ENCODE measurements around the gene FBN2.
"Not testable (repeated sequence)": the region's sequence is repeated elsewhere in the genome, so short reads cannot be mapped to it uniquely, and the experiment has no call there.

Gene FBN2

DNA sequence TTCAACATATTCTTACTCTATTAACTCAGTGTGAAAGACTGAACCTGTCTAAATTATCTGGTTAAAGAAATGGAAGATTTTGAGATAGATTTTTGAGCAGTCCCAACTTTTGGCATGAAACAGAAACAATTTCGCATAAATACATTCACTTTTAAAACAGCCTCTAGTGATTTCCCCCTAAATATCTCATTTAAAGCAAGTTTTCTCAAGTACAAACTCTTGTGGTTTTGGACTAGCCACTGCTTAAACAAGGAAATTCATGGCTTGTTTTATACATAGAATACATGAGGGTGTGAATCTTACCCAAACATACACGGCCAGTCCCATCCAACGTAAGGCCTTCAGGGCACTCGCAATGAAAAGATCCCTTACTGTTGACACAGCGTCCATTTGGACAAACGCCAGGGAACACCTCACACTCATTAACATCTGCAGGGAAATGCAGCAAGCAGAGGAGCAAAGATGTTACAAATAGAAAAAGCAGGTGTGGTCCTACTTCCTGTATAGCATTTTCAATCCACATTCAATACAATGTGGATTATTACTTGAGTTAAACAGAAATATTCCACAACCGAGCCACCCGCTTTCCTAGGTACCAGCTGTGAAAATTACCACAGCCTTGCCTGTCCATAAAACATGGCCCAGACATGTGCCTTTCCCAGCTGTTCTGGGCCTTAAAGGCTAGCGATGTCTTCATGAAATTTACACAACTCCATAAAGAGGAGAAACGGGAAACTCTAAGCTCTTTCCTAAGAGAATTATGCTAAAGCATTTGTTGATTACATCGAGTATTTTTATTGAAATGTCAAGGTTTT, 188.8 kb downstream of the FBN2 start:
- peak; percentile 73 for DNase-seq

DNA sequence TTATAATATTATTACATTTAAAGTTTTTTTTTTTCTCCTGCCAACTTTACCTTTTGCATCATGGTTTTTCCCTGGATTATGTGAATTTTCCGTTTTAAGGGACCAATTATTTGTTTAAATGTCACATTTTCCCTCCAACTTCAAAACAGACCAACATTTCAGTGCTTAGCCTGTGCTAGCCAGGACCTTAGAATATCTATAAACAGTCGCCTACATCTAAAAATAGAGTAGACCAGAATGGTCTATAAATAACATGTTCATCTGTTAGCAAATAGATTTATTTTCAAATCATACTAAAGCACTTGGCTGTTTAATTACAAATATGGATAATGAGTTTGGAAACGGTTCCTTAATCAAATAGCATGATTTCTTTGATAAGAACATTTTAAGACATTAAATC, 192.0 kb downstream of the FBN2 start:
- DNase-seq: no peak

DNA sequence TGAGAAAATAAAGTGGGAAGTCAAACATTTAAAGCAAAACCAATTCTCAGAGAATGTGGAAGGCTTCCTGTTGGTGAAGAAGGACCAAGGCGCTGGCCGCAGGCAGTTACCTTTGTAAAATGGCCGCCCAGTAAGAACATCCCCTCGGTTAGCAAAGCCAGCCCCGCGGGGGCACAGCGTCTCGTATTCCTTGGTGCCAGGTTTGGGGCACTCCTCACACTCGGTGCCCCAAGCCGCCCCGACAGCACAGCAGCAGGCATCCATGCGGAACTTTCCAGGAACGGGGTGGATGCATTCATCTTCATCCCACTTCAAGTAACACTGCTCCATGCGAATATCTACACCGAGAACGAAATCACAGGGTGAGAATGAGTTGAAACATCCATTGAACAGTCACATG, 192.8 kb downstream of the FBN2 start:
- no peak for DNase-seq

DNA sequence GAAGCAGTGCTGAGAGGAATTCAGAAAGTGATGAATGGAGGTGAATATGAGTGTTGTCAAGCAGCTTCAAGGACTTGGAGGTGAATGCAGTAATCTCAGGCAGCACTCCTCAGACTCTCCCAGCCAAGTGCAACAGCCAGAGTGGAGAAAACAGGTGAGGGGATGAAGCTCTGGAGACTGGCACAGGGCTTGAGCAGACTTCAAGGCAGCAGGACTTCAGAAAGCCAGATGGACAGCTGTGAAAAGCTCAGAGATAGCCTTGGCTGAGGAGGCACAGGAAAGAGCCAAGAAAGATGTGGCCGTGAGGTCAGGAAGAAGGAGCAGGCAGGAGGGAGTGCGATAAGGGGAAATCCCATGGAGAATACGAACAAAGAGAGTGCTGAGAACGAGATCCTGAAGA, 194.9 kb downstream of the FBN2 start:
- DNase-seq: no peak

DNA sequence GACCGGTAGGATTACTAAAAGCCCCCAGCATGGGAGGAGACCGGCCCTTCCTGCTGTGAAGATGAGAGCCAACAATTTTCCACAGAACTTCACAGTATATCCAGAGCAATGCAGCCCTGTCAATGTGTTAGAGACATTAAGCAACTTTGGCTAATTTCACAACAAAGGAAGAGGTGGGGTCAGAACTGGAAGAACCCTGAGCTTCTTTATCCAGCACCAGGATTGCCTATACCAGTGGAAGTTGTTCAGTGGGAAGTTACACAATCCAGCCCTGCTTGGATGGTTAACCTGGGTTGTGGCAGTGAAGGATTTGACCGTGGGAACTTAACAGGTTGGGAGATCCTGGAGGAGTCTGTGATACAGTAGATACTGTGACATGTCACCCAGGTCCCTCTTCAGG, 197.0 kb downstream of the FBN2 start:
- no peak for DNase-seq

DNA sequence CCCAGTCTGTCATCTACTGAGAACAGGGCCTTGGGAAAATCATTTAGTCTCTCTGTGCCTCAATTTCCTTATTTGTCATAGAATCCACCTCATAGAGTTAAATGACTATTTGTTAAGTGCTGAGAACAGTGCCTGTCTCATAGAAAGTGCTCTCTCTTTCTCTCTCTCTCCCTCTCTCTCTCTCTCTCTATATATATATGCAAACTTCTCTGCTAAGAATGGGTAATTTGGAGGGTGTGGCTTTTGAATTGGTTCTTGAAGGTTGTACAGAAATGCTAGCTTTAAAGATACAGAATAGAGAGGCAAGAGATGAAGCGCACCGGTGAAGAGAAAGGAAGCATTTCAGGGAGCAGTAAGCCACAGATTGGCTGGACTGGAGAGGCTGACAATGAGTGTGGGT, 197.4 kb downstream of the FBN2 start:
- DNase-seq: no peak

DNA sequence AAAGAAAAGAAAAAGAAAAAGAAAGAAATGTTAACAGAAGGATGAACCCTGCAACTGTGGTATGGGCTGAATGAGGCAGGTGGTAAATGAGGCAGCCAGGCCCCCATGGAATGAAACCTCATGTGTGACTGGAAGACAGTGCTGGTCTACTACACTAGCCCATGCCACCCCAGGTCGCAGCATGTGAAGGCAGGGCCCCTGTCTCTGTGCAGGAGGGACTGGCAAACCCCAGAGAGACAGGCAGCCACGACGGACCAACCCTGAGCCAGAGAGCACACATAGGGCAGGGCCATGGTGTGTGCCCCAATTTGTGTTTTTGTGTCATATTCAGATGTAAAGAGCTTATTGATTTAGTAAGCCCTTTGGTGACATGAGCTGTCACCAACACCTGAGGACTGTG, 198.5 kb downstream of the FBN2 start:
- DNase-seq: no peak

DNA sequence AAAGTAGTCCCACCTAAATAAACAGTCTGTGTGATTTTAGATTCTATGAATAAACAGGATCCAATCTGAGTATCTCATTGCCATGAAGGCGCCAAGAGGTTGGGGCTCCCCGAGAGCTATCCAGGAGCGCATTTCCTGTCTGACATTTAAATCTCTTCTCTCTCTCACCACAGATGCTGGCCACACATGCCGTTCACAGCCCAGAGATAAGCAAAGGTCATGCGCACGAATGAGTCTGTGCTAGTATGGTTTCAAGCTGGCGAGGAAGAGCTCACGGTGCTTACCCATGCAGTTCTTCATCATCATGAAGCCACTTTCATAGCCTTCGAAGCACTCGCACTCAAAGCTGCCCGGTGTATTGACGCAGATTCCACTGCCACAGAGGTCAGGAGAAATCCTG, 199.4 kb downstream of the FBN2 start:
- DNase-seq: no peak

DNA sequence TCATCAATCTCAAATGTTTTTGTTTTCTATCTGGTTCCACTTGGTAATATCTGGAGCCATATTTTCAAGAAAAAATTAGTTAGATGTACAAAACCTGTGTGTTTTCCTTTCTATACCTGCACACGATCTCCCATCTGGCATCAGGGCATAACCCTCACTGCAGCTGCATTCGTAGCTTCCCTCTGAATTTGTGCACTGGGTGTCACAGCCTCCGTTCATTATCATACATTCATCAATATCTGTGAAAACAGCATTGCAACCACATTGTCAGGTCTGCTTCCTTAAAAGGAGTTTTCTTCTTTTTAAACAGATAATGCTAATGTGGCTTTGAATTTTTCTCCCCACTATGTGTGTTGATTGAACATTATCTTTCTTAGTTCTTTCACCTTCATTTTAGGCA, 202.7 kb downstream of the FBN2 start:
- no peak for DNase-seq

DNA sequence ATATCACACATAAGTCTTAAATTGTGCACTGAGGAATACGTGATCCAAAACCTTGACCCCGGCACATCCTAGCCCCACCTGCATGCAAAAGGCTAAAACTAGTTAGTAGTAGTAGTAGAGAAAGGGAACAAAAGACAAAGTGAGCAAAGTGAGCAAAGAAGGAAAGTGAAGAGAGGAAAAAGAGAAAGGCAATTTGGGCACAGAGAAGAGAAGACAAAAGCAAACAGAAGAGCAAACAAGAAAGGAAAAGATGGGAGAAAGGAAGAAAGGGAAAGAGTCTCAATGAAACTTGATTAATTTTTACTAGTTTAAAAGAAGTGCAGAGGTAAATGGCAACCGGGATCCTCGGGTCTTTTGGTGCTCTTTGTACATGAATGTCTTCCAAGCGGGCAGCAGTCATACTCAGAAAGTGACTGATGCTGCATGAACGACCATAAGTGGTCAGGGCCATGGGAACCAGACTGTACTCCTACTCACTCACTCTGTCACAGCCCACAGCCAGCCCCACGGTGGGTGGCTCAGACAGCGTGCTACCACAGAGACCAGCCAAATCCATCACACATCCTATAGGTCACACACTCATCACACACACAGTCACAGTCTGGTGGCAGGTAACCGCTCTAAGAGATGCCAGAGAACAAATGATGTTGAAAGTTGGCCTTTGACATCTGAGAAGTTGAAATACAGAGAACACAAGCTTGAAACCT, 203.9 kb downstream of the FBN2 start:
- DNase-seq: no peak

DNA sequence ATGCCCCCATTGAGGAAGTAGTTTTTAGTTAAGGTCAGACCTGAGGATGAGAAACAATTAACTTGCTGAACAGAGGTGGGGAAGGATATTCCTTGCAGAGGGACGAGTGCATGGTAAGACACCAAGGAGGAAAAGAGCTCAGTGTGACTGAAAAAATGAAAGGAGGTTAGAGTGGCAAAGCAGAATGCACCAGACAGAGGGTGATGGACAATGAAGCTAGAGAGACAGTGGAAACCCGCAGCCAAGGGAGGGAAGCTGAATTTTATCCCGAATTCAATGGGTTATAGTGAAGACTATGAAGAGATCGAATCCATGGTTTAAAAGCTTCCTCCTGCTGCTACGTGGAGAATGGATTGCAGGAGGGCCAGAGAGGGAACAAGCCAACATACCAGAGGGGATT, 206.8 kb downstream of the FBN2 start:
- DNase-seq: no peak

DNA sequence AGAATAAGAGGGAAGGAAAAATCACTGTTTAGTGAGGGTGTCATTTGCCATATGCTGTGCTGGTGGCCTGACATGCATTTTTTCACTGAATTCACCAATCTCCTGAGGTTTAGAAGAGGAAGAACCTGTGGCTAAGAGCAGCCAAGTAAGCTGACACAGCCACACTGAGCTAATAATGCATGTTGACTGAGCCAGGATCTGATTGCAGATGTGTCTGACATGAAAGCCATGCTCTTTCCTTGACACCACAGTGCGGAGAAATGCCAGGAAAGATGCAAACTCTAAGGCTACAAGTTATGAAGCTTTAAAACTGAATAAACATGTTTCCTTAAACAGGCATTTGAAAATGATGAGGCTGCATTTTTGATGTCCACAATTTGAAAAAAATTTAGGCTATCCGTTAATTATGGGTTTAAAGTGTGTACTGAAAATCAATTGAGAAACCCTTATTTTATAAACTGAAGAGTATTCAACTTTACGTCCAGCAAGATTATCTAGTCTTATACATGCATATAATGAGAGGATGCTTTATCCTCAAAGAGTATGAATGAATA, 208.6 kb downstream of the FBN2 start:
- DNase-seq: no peak

DNA sequence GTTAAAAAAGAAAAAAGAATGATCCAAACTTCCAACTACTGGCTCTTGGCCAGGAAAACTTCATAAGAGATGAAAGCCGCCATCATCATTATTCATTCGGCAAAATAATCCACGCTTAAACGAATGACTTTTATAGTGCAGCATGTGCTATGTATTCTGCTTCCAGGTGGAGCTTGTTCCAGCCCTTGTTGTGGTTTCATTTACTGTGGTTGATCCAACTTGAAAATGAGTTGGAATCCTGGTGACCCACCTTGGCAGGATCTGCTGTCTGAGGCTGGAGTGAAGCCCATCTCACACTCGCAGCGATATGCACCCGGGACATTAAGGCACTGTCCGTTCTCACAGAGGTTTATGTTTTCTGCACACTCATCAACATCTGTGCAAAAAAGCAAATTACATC, 209.6 kb downstream of the FBN2 start:
- DNase-seq: no peak

DNA sequence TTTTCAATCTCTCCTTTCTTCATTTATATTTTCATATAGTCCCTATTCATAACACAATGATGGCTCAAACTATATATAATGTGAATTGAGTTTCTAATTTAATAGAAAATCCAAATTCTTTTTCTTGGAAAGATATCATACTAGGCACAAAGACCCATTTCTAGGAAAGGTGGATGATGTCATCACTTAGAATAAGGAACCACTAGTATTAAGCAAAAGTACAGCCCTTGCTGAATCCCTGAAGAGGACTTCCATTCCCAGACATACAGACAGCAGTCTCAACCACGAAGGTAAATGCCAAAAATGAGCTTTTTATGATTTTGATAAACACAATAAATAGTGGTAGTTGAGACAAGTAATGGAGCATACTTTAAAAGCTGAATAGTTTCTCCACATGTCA, 210.0 kb downstream of the FBN2 start:
- no peak for DNase-seq

DNA sequence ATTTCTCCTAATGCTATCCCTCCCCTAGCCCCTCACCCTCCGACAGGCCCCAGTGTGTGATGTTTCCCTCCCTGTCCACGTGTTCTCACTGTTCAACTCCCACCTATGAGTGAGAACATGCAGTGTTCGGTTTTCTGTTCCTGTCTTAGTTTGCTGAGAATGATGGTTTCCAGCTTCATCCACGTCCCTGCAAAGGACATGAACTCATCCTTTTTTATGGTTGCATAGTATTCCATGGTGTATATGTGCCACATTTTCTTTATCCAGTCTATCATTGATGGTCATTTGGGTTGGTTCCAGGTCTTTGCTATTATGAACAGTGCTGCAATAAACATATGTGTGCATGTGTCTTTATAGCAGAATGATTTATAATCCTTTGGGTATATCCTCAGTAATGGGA, 216.6 kb downstream of the FBN2 start:
- DNase-seq: not testable (repeated sequence)

DNA sequence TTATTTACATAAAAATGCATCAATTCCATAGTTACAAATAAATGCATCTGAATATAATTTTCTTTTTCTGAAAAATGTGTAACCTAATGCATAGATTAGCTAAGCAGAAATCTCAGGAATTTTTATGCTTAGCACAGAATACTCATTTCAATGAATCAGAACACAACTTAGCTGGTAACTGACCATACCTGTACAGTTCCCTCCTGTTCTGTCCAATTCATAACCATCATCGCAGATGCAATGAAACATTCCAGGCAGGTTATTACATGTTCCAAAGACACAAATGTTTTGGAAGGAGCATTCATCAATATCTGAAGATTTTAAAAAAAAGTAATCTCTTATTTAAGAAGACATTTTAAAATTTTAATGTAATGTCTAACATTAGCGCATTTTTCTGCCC, 219.4 kb downstream of the FBN2 start:
- no peak for DNase-seq

DNA sequence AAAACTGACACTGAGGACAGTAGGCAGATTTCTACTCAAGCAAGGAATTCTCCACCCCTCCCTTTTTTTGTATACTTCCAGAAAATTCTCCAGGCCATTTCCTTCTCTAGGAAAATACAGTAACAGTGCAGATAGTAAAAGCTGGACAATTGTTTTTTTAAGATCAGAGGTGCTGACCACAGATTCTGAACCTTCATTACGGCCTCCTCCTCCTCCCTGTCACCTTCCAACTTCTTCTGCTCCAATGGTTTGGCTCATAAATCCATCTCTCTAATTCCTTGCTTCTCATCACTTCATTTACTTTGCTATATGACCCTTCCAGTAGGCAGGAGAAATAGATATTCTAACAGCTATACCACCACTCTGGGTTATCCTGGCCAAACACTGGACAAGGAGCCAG, 220.6 kb downstream of the FBN2 start:
- DNase-seq: no peak

DNA sequence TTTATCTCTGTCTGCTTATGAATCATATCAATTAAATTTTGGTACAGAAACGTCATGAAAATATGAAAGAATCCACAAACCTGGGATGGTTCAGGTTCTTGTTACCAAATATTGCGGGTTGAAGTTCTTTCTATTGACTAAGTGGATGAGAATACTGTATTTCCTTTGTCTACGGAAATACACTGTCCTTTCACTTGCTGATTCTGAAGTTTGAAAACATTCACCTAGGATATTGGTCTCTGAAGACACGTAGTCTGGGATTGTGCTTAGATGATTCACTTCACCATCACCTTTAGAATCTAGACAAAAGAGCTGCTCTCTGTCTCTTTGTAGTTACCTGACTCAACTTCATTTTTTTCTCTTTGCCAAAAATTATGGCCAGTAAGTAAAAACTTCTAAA, 222.4 kb downstream of the FBN2 start:
- no peak for DNase-seq

DNA sequence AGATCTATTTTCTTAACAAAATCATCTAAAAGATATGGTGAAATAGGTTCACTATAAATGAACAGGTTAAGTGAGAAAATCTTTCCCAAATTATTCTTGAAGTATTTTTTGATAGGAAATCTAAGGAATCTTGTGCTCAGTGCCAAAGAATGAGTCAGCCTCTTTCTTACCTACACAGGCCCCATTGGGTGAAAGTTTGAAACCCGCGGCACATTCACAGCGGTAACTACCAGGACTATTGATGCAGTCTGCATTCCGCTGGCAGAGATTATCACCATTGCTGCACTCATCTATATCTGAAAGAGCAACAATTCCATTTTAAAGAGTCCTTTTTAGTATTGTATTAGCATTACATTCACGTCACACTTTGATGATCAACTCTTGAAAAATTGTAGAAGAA, 232.7 kb downstream of the FBN2 start:
- DNase-seq: no peak

DNA sequence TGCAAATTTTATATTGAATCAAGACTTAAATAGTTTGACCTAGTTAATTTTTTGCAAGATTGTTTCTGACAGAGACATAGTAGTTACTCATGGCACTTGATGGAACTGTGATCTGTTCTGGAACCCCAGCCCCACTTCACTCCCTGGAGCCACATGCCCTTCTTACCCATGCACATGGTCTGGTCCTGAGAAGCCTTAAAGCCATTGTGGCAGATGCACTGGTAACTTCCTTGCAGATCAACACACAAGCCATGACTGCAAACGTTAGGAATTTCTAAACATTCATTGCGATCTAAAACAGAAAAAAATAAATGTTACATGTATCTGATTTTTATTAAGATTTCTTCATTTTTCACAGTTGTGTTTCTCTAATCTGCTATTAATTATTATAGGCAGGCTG, 233.3 kb downstream of the FBN2 start:
- no peak for DNase-seq

DNA sequence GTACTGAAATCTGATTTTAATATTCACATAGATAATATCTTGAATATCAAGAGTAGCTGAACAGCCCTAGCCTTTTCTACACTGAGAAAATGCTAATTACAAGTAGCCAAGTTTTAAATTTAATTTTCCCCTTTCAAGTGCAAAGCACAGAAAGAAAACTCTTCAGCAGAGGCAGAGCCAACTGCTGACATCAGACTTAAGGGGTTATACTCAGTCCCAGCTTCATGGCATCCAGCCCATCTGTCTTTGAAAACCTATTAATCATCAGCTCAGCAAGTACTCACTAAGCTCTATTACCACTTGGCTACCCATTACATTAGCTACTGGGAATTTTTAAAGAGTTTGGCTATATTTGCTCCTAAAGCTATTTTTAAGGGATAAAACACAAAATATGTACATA, 234.0 kb downstream of the FBN2 start:
- no peak for DNase-seq

DNA sequence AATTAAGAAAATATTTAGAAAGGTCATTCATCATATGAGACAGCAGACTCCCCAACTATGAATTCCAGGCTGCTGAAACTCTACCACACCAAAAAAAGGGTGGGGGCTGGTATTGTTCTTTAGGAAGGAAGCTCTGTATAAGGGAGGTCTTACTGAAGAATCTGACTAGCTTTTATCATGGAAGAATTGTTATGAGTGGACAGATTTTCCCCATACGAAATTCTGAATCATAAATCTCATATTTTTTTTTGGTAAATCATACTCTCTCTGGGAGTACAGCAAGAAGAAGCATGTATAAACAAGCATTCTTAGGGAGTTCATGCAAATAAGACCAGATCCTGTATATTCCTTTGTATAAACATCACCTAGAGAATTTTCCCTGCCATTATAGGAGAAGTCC, 234.5 kb downstream of the FBN2 start:
- no peak for DNase-seq

DNA sequence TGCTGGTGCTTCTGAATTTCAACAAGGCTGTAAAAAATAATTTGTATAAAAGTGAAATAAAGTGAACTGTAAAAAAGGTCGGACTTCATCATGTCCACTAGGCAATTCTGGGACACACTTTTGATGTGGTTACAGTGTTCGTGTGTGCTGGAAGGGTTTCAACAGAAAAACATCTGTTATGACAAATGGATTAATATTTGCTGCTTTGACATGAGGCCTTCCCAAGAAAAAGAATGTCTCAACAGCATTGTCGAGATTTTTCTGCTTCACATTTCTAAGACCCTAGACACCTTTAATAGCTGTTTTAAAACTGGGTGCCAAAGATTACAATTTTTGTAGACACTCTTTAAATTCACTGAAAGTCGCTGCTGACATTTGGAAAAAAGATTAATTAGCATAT, 237.9 kb downstream of the FBN2 start:
- DNase-seq: no peak

DNA sequence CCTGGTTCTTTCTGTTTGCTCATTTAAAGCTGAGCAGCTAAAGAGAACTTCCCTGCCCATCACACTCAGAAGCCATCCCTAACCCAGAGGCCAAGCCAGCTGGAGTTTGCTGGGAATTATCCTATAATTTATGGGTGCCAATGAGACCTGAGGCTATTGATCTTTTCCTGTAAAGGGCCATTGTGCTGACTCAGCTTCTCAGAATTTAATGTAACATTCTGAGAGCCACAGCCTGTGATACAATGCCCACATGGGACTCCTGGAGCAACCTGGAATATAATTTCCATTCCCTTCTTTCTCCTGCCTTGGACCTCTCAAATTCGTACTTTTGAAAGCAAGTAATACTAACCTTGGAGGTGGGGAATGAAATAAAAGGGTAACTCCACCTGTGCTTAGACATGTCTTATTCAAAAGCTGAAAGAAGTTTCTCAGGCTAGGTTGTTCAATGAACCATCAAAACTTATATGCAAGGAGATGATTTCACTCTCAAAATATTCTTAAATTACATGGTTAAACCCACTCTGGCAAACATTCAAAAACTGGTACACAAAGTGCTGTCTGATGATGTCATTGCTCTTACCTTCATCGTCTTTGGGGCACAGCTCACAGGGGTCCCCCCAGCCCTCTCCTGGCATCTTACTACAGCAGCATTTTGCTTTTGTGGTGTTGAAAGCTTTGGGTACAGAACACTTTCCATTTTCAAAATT, 247.7 kb downstream of the FBN2 start:
- no peak for DNase-seq
